MM.1S (cell line): ENCODE measurements around the gene RASSF9.

Experiments
- CTCF ChIP-seq: fragments of 300-600 bp; sonication (generic); IDR thresholded peaks from 2 replicates; pipeline ENCODE4 v1.5.1; 2016; ENCODE audit warnings: antibody characterized with exemption, low read length, mixed read lengths
- EZH2 ChIP-seq: fragments of 300-600 bp; sonication (generic); optimal IDR thresholded peaks from 2 replicates; pipeline ENCODE3; 2017; ENCODE audit warnings: low read depth, mild to moderate bottlenecking, antibody characterized with exemption, low read length, mixed read lengths
- EZH2phosphoT487 ChIP-seq: fragments of 300-600 bp; sonication (generic); IDR thresholded peaks from 2 replicates; pipeline ENCODE4 v1.6.1; 2018; ENCODE audit warnings: antibody characterized with exemption, low read length

DNA sequence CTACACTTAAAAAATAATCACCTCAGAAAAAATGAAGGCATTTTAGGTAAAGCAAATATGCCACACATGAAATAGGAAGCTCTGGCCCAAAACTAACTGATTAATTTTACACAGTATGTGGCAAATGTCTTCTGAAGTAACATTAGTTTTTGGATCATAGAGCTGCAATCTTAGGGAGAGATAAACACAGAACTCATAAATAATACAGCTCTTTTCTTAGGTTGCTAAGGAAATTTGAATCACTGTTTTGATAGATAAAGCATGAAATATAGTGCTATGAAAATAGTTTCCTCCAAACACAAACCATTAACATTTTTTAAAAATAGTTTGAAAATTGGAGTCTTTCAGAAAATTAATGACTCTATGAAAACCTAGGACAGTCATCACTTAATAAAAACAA, 15.0 kb downstream of the RASSF9 start:
- no peak for TF ChIP-seq EZH2
- no peak for TF ChIP-seq CTCF
- no peak for TF ChIP-seq EZH2phosphoT487
